Lower leg skin (tissue), 4 donors: ENCODE results near the gene DNAAF1. TPM values are rescaled to one million over a fixed set of nuclear protein-coding genes. Genes with fewer than 3 reads are reported as not detected.
A peak's percentile ranks its signal among the peaks of the same experiment; 100 is the strongest.

Source experiments
- DNase-seq, 2 donors: peaks; one replicate each; pipeline ENCODE4 v3.0.0-alpha.2; 2019; ENCODE audit warnings: low spot score in 2 of 2
- H3K4me3 ChIP-seq: fragments of 200-600 bp; sonication (generic); 2 replicates; pipeline ENCODE4 v1.5.1; 2017; ENCODE audit warnings: mild to moderate bottlenecking, low read depth; ENCODE audit not compliant: poor library complexity, severe bottlenecking
- POLR2A ChIP-seq, 2 donors: fragments of 450-650 bp; IDR thresholded peaks; one replicate each; pipeline ENCODE4 v1.6.1; 2016 to 2017; ENCODE audit warnings: antibody characterized with exemption in 2 of 2, mild to moderate bottlenecking in 1 of 2, moderate library complexity in 1 of 2
- WGBS, 2 donors: methylation state at CpG; one replicate each; pipeline ENCODE4 v1.1.5; 2018; 5-methylcytosine and 5-hydroxymethylcytosine counted together
- intact Hi-C: fragments of 100-400 bp; cut with DNase I; formaldehyde crosslinking; loops from one replicate; pipeline ENCODE4 v1.15.0; 2023; ENCODE audit warnings: low total_unique reads
- total RNA-seq, 4 donors: library from RNA; depleted of rRNA; stranded (reverse); fragments of >200 nt; gene quantifications; one replicate each; pipeline ENCODE4 v1.1.0, GENCODE V29; 2016
- TF ChIP-seq, protein P1 (sequence below), 3 donors: fragments of 450-650 bp; IDR thresholded peaks; one replicate each; pipeline ENCODE4 v1.5.1; 2016; ENCODE audit warnings: antibody characterized with exemption in 3 of 3, mild to moderate bottlenecking in 3 of 3, moderate library complexity in 2 of 3

Gene DNAAF1
- total RNA-seq, 4 donors from 2014 or later = 0.71 to 1.0 TPM; not detected in 2

DNA sequence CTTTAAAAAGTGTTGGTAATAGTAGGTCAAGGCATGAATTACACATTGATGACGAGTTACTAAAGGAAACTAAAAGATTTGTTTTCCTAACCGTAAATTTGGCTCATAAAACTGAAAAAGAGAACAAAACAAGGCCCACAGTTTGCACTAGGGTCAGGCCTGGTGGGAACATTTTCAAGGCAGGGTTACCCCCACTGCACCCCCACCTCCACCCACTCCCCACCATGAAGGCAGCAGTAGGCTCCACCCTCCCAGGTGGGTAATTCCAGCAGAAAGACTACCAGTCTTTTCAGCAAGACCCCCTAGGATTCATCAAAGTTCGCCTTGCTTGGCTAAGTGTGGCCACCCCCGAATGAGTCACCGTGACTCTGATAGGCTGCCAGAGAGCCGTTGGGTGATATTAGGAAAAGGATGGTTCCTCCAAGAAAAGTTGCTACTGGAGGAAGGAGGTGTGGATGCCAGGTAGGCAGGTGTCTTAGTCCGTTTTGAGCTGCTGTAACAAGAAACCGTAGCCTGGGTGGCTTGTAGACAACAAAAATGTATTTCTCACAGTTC lies 8.6 kb downstream of the DNAAF1 start:
- no peak for TF ChIP-seq POLR2A (IDR thresholded peaks at IDR 0.05)
- TF ChIP-seq, protein P1, sequence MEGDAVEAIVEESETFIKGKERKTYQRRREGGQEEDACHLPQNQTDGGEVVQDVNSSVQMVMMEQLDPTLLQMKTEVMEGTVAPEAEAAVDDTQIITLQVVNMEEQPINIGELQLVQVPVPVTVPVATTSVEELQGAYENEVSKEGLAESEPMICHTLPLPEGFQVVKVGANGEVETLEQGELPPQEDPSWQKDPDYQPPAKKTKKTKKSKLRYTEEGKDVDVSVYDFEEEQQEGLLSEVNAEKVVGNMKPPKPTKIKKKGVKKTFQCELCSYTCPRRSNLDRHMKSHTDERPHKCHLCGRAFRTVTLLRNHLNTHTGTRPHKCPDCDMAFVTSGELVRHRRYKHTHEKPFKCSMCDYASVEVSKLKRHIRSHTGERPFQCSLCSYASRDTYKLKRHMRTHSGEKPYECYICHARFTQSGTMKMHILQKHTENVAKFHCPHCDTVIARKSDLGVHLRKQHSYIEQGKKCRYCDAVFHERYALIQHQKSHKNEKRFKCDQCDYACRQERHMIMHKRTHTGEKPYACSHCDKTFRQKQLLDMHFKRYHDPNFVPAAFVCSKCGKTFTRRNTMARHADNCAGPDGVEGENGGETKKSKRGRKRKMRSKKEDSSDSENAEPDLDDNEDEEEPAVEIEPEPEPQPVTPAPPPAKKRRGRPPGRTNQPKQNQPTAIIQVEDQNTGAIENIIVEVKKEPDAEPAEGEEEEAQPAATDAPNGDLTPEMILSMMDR (IDR thresholded peaks at IDR 0.05) = no peak
- peak in 1 of 2 donors; percentile 34 for DNase-seq
- intact Hi-C loops = no loop called here
- WGBS, 2 donors = 62 to 63% methylated on average over 8 of the region's 8 CpGs
- no peak overlapping the region for H3K4me3 ChIP-seq

DNA sequence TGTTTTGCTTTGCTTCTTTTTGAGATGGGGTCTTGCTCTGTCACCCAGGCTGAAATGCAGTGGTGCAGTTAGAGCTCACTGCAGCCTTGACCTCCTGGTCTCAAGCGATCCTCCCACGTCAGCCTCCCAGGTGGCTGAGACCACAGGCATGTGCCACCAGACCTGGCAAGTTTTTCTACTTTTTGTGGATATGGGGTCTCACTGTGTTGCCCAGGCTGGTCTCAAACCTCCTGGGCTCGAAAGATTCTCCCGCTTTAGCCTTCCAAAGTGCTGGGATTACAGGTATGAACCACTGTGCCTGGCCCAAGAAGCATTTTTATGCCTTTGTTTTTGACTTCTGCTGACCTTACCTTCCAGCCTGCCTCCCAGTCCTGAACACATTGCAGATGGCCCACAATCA lies 10.1 kb downstream of the DNAAF1 start:
- WGBS, 2 donors = 98 to 99% methylated on average over 4 of the region's 4 CpGs
- intact Hi-C loops = no loop called here
- no peak overlapping the region for H3K4me3 ChIP-seq
- no peak for TF ChIP-seq POLR2A (IDR thresholded peaks at IDR 0.05)
- TF ChIP-seq, protein P1 (IDR thresholded peaks at IDR 0.05) = no peak
- no peak for DNase-seq

DNA sequence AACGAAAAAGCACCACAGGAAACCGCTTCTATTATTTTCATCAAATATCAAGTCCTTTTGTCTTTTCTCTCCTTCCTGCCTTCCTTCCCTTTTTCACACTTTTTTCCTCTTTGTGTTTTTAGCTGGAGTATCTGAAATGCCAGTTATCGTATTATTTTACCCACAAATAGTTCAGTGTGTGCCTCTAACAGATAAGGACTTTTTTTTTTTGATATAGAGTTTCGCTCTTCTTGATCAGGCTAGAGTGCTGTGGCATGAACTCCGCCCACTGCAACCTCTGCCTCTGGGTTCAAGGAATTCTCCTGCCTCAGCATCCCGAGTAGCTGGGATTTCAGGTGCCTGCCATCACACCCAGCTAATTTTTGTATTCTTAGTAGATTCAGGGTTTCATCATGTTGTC lies 10.7 kb downstream of the DNAAF1 start:
- WGBS, 2 donors = 88 to 94% methylated on average over 6 of the region's 6 CpGs
- intact Hi-C loops = no loop called here
- TF ChIP-seq POLR2A (IDR thresholded peaks at IDR 0.05) = no peak
- TF ChIP-seq, protein P1 (IDR thresholded peaks at IDR 0.05) = no peak
- DNase-seq = no peak
- no peak overlapping the region for H3K4me3 ChIP-seq

DNA sequence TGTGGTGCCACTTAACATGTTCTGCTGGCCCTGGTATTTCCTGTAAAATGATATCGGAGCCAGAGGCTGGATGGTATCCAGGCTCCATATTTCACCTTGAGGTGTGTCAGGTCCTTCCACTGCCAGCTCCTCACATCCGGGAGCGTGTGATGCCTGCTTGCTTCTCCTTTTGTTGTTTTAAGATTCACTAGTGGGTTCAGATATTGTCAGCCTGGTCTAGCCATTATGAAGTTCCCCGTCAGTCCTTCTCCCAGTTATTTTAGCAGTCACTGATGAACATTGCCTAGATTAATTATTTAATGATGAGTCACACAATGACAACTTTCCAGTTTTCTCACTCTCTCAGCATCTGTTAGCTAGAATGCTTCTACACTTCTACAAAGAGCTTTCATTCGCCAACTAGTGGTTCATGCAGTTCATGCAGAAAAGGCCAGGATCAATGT lies 11.3 kb downstream of the DNAAF1 start:
- TF ChIP-seq POLR2A (IDR thresholded peaks at IDR 0.05) = no peak
- TF ChIP-seq, protein P1 (IDR thresholded peaks at IDR 0.05) = no peak
- peak in 1 of 2 donors; percentile 60 for DNase-seq
- intact Hi-C loops = no loop called here
- WGBS, 2 donors = 33 to 35% methylated on average over 5 of the region's 5 CpGs
- H3K4me3 ChIP-seq = no peak overlapping the region

DNA sequence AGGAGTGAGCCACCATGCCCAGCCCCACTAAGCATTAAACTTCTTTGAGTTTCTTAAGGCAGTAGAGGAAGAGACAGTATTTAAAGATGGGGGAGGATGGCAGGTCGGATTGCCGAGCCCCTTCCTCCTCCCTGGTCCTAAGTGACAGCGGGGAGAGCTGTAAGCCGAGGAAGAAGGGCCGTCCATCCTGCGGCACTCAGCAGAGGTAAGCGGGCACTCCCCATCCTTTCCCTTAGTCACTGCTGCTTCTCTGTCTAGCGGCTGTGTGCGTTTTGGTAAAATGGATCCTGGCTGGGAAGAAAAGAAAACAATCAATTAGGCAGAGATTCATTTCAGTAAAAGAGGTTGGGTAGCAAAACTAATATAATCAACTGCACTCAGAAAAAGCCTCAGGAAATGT lies 13.9 kb downstream of the DNAAF1 start:
- intact Hi-C loops = no loop called here
- H3K4me3 ChIP-seq = no peak overlapping the region
- no peak for DNase-seq
- TF ChIP-seq, protein P1 (IDR thresholded peaks at IDR 0.05) = no peak
- TF ChIP-seq POLR2A (IDR thresholded peaks at IDR 0.05) = no peak
- 36% methylated on average over 9 of the region's 9 CpGs for WGBS, 2 donors

DNA sequence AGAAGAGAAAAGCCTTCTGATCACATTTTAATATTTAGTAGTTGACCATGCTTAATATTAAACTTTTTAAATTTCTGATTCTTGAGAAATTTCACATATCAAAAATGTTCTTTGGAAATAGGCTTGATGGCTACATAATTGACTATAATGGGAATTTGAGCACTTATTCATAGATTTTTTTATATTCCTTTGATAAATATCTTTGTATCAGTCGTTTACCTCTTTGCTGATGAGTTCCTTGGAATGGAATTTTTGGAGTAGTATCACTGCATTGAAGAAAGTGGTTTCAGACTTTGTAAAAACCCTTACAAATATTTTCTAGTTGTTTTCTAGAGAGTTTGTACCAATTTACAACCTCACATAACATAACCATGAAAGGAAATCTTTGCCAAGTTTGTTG lies 14.7 kb downstream of the DNAAF1 start:
- no peak overlapping the region for H3K4me3 ChIP-seq
- DNase-seq = no peak
- no peak for TF ChIP-seq POLR2A (IDR thresholded peaks at IDR 0.05)
- TF ChIP-seq, protein P1 (IDR thresholded peaks at IDR 0.05) = no peak
- intact Hi-C loops = no loop called here
- 42% methylated on average over 1 of the region's 1 CpG for WGBS, 2 donors
